ENCODE data around the gene CPNE9. TPM values are rescaled to one million over a fixed set of nuclear protein-coding genes. Genes with fewer than 3 reads are reported as not detected.

The CPNE9 gene
- polyA plus RNA-seq, 2 of the 4 experiments (the other 2 are of a cell fraction) = 0.03 TPM; not detected in 1

DNA sequence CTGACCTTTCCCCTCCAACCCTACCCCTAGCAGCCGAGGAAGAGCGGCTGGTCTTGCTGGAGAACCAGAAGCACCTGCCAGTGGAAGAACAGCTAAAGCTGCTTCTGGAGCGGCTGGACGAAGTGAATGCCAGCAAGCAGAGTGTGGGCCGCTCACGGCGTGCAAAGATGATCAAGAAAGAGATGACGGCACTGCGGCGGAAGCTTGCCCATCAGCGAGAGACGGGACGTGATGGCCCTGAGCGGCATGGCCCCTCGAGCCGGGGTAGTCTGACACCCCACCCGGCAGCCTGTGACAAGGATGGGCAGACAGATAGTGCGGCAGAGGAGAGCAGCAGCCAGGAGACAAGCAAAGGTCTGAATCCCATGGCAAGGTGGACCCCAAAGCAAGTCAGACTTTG lies 39.9 kb downstream of the CPNE9 start (continued):
- TF ChIP-seq, protein P1, sequence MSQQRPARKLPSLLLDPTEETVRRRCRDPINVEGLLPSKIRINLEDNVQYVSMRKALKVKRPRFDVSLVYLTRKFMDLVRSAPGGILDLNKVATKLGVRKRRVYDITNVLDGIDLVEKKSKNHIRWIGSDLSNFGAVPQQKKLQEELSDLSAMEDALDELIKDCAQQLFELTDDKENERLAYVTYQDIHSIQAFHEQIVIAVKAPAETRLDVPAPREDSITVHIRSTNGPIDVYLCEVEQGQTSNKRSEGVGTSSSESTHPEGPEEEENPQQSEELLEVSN (IDR thresholded peaks at IDR 0.05; ENCODE audit: borderline replicate concordance, low read depth) = no peak
- TF ChIP-seq ZFP36 (IDR thresholded peaks at IDR 0.05; ENCODE audit: borderline replicate concordance, partially characterized antibody) = no peak
- no peak for TF ChIP-seq ZNF302 (CRISPR knock-in tag; IDR thresholded peaks at IDR 0.05)
- no peak for TF ChIP-seq TP53 (CRISPR knock-in tag; IDR thresholded peaks at IDR 0.05)

DNA sequence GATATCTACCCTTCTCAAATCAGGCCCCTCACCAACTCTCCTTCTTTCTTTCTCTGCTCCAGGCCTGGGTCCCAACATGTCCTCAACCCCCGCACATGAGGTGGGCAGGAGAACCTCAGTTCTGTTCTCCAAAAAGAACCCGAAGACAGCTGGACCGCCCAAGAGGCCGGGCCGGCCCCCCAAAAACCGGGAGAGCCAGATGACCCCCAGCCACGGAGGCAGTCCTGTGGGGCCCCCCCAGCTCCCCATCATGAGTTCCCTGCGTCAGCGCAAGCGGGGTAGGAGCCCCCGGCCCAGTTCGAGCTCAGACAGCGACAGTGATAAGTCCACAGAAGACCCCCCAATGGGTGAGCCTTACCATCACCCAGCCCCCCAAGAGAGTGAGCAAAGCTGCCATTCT lies 40.5 kb downstream of the CPNE9 start:
- Histone ChIP-seq H3K27ac (no peak overlapping the region), H3K9me3 (no peaks in the 10 kb centered on the region), H3K4me3 (no peak overlapping the region), H3K4me1 (0 out of 3 replicates have a peak, but pooled peaks cover 3% of the 10 kb centered on the region), H3K4me2 (no peak overlapping the region)
- no peak for FAIRE-seq
- TF ChIP-seq, protein P2, sequence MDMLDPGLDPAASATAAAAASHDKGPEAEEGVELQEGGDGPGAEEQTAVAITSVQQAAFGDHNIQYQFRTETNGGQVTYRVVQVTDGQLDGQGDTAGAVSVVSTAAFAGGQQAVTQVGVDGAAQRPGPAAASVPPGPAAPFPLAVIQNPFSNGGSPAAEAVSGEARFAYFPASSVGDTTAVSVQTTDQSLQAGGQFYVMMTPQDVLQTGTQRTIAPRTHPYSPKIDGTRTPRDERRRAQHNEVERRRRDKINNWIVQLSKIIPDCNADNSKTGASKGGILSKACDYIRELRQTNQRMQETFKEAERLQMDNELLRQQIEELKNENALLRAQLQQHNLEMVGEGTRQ (IDR thresholded peaks at IDR 0.05) = no peak
- TF ChIP-seq SREBF2 (IDR thresholded peaks at IDR 0.05) = no peak
- no peak for TF ChIP-seq HEYL (CRISPR knock-in tag; IDR thresholded peaks at IDR 0.05)
- TF ChIP-seq EHF (CRISPR knock-in tag; IDR thresholded peaks at IDR 0.05) = no peak
- TF ChIP-seq TFCP2L1 (CRISPR knock-in tag; IDR thresholded peaks at IDR 0.05) = no peak
- TF ChIP-seq NR3C1 (IDR thresholded peaks at IDR 0.05) = no peak
- no peak for TF ChIP-seq KDM5A (IDR thresholded peaks at IDR 0.05)
- no peak for TF ChIP-seq FOXS1 (CRISPR knock-in tag; IDR thresholded peaks at IDR 0.05)
- no peak for TF ChIP-seq EHMT2 (IDR thresholded peaks at IDR 0.05; ENCODE audit: low read depth)
- TF ChIP-seq JUN (IDR thresholded peaks at IDR 0.05) = no peak
- TF ChIP-seq, protein P3, sequence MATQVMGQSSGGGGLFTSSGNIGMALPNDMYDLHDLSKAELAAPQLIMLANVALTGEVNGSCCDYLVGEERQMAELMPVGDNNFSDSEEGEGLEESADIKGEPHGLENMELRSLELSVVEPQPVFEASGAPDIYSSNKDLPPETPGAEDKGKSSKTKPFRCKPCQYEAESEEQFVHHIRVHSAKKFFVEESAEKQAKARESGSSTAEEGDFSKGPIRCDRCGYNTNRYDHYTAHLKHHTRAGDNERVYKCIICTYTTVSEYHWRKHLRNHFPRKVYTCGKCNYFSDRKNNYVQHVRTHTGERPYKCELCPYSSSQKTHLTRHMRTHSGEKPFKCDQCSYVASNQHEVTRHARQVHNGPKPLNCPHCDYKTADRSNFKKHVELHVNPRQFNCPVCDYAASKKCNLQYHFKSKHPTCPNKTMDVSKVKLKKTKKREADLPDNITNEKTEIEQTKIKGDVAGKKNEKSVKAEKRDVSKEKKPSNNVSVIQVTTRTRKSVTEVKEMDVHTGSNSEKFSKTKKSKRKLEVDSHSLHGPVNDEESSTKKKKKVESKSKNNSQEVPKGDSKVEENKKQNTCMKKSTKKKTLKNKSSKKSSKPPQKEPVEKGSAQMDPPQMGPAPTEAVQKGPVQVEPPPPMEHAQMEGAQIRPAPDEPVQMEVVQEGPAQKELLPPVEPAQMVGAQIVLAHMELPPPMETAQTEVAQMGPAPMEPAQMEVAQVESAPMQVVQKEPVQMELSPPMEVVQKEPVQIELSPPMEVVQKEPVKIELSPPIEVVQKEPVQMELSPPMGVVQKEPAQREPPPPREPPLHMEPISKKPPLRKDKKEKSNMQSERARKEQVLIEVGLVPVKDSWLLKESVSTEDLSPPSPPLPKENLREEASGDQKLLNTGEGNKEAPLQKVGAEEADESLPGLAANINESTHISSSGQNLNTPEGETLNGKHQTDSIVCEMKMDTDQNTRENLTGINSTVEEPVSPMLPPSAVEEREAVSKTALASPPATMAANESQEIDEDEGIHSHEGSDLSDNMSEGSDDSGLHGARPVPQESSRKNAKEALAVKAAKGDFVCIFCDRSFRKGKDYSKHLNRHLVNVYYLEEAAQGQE (IDR thresholded peaks at IDR 0.05) = no peak
- TF ChIP-seq FOSB (CRISPR knock-in tag; IDR thresholded peaks at IDR 0.05) = no peak
- no peak for TF ChIP-seq CHD2 (IDR thresholded peaks at IDR 0.05; ENCODE audit: low read length, partially characterized antibody)
- TF ChIP-seq POLR2A (IDR thresholded peaks at IDR 0.05; ENCODE audit: low read length) = no peak
- TF ChIP-seq HOXB13 (CRISPR knock-in tag; IDR thresholded peaks at IDR 0.05; ENCODE audit: low read depth) = no peak
- TF ChIP-seq RFX5 (IDR thresholded peaks at IDR 0.05) = no peak
- TF ChIP-seq, protein P4, sequence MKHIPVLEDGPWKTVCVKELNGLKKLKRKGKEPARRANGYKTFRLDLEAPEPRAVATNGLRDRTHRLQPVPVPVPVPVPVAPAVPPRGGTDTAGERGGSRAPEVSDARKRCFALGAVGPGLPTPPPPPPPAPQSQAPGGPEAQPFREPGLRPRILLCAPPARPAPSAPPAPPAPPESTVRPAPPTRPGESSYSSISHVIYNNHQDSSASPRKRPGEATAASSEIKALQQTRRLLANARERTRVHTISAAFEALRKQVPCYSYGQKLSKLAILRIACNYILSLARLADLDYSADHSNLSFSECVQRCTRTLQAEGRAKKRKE (CRISPR knock-in tag; IDR thresholded peaks at IDR 0.05; ENCODE audit: low read depth) = no peak
- TF ChIP-seq, protein P5, sequence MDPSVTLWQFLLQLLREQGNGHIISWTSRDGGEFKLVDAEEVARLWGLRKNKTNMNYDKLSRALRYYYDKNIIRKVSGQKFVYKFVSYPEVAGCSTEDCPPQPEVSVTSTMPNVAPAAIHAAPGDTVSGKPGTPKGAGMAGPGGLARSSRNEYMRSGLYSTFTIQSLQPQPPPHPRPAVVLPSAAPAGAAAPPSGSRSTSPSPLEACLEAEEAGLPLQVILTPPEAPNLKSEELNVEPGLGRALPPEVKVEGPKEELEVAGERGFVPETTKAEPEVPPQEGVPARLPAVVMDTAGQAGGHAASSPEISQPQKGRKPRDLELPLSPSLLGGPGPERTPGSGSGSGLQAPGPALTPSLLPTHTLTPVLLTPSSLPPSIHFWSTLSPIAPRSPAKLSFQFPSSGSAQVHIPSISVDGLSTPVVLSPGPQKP (IDR thresholded peaks at IDR 0.05; ENCODE audit: low read depth, low read length) = no peak
- no peak for TF ChIP-seq MAFK (IDR thresholded peaks at IDR 0.05; ENCODE audit: partially characterized antibody)
- TF ChIP-seq CBX2 (IDR thresholded peaks at IDR 0.05; ENCODE audit: borderline replicate concordance, low read depth) = no peak
- DNase-seq (ENCODE audit: low read depth in 1 of 2, low spot score in 1 of 2) = no peak
- WGBS (ENCODE audit: missing lambda C conversion rate) = 91% methylated on average over 13 of the region's 13 CpGs
- ATAC-seq = no peak
- POLR2A ChIA-PET = no interaction called here
- CTCF ChIA-PET = interaction anchor here (0.6 to 3.5 kb wide), 3 partner anchors 12 to 63 kb away, joined by 3 to 18 read pairs (median 5); partner anchors contain the start of gene BRPF1
